ENCODE results near the gene WFS1.

WFS1 gene

GRCh38 chr4:6342530-6343293 lies 73.1 kb downstream of the WFS1 start:
- DNase-seq: no peak

DNA sequence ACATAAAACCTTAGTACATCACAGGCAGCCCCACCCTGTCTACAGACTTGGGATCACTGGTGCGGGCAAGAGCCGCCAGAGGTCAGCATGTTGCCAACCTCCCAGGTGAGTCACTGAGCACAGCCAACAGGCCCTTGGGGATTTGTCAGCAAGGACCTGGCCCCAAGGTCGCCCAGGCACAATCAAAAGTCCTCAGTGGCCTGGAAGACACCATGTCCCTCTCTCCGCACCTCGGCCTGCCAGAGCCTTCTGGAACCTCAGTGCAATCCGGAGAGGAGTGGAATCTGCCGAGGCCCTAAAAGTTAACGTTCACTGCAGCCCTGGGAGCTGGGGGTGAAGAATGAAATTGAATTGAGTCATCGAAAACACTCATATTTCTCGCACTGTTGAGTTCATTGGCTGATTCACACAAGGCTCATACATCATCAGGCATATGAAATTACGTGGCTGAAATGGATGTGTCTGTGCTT lies 74.3 kb downstream of the WFS1 start:
- no peak for DNase-seq

DNA sequence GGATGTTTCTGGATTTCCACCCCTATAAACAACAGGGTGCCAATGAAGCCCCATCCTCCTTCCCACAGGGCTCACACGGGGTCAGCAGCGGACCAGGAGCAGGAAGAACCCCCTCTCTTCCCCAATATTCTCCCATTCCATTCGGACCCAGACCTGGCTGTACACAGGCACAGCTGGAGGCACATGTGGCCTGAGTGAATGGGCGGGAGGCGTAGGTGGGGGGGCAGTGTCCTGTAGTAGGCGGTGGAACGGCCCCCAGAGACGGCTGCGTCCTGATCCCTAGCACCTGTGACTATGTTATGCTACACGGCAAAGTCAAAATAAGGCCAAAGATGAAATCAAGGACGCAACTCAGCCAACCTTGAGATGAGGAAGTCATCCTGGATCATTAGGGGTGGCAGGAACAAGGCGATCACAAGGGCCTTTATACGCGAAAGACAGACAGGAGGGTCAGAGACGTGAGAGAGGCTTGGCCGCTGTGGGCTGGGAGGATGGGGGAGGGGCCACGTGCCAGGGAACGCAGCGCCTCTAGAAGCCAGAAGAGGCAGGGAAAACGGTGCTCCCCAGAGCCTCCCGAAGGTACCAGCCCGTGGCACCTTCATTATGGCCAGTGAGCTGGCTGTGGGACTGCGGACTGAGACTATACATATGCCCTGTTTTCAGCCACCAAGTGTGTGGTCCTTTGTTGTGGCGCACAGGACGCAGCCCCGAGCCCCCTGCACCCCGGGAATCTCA lies 75.6 kb downstream of the WFS1 start:
- DNase-seq: no peak

- DNase-seq: no peak
These were observed 76.2 kb downstream of the WFS1 start for GRCh38 chr4:6345866-6346265.

GRCh38 chr4:6346373-6347110 lies 76.9 kb downstream of the WFS1 start:
- no peak for DNase-seq

- no peak for DNase-seq
These were observed 77.9 kb downstream of the WFS1 start for GRCh38 chr4:6347511-6348045.

GRCh38 chr4:6348408-6348807 lies 78.8 kb downstream of the WFS1 start:
- DNase-seq: no peak

- no peak for DNase-seq
These were observed 80.4 kb downstream of the WFS1 start for GRCh38 chr4:6349896-6350603.

DNA sequence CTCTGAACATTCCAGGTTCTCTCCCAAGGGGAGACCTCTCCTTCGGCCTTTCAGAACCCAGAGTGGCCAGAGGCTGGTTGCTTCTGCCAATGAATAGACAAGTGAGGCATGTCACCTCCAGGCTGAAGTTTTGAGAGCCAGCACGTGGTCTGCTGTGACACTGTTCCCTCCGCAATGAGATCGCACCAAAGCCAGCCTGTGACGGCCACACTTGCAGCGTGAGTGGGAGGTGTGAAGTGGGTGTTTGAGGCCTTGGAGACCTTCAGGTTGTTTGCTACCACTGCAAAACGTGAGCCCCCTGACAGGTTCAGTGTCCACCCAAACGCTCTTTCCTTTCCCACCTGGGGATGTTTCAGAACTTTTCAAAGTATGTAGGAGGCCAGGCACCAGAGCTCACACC lies 81.0 kb downstream of the WFS1 start:
- DNase-seq: no peak

DNA sequence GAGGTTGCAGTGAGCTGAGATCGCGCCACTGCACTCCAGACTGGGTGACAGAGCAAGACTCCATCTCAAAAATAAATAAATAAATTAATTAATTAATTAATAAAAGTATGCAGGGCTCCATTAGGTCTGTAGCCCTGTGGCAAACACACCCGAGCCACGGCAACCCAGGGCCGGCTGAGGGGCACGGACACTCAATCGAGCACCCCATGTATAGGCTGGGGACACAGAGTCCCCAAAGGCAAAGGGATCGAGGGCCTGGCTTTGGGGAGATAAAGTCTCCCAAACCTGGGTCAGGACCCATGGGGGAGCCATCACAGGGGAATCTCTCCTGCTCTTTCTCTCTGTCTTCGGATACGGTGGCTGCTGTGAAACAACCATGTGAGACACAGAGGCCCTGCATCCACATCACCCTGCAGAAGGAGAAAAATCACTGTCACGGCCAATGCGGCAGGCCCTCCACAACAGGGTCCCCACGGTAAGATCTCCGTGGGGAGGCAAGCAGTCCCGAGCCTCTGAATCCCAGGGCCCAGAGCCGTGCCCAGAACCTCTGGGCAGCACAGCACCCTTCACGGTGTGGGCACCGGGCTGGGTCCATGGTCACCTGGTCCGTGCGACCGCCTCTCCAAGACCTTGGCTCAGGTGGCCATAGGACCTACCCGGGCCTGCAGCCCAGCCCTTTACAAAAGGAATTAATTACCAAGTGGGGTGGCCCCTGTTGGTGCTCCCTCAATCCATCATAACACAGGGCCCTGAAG lies 81.8 kb downstream of the WFS1 start:
- DNase-seq: no peak

GRCh38 chr4:6352031-6352692 lies 82.5 kb downstream of the WFS1 start:
- no peak for DNase-seq
